ENCODE results near the gene P2RX6. TPM values are rescaled to one million over a fixed set of nuclear protein-coding genes. Genes with fewer than 3 reads are reported as not detected.

Gene P2RX6
- total and polyA plus RNA-seq, 9 of the 15 experiments (the other 6 are each of a cell fraction or from before 2014, with no cell fraction given): 0.01 to 3.9 (median 1.5) TPM; not detected in 1

GRCh38 chr22:21013657-21014201, 1.2 kb upstream of the P2RX6 start (continued):
- TF ChIP-seq KAT2B (IDR thresholded peaks at IDR 0.05; ENCODE audit: low read depth, low read length): no peak
- TF ChIP-seq, protein P1, sequence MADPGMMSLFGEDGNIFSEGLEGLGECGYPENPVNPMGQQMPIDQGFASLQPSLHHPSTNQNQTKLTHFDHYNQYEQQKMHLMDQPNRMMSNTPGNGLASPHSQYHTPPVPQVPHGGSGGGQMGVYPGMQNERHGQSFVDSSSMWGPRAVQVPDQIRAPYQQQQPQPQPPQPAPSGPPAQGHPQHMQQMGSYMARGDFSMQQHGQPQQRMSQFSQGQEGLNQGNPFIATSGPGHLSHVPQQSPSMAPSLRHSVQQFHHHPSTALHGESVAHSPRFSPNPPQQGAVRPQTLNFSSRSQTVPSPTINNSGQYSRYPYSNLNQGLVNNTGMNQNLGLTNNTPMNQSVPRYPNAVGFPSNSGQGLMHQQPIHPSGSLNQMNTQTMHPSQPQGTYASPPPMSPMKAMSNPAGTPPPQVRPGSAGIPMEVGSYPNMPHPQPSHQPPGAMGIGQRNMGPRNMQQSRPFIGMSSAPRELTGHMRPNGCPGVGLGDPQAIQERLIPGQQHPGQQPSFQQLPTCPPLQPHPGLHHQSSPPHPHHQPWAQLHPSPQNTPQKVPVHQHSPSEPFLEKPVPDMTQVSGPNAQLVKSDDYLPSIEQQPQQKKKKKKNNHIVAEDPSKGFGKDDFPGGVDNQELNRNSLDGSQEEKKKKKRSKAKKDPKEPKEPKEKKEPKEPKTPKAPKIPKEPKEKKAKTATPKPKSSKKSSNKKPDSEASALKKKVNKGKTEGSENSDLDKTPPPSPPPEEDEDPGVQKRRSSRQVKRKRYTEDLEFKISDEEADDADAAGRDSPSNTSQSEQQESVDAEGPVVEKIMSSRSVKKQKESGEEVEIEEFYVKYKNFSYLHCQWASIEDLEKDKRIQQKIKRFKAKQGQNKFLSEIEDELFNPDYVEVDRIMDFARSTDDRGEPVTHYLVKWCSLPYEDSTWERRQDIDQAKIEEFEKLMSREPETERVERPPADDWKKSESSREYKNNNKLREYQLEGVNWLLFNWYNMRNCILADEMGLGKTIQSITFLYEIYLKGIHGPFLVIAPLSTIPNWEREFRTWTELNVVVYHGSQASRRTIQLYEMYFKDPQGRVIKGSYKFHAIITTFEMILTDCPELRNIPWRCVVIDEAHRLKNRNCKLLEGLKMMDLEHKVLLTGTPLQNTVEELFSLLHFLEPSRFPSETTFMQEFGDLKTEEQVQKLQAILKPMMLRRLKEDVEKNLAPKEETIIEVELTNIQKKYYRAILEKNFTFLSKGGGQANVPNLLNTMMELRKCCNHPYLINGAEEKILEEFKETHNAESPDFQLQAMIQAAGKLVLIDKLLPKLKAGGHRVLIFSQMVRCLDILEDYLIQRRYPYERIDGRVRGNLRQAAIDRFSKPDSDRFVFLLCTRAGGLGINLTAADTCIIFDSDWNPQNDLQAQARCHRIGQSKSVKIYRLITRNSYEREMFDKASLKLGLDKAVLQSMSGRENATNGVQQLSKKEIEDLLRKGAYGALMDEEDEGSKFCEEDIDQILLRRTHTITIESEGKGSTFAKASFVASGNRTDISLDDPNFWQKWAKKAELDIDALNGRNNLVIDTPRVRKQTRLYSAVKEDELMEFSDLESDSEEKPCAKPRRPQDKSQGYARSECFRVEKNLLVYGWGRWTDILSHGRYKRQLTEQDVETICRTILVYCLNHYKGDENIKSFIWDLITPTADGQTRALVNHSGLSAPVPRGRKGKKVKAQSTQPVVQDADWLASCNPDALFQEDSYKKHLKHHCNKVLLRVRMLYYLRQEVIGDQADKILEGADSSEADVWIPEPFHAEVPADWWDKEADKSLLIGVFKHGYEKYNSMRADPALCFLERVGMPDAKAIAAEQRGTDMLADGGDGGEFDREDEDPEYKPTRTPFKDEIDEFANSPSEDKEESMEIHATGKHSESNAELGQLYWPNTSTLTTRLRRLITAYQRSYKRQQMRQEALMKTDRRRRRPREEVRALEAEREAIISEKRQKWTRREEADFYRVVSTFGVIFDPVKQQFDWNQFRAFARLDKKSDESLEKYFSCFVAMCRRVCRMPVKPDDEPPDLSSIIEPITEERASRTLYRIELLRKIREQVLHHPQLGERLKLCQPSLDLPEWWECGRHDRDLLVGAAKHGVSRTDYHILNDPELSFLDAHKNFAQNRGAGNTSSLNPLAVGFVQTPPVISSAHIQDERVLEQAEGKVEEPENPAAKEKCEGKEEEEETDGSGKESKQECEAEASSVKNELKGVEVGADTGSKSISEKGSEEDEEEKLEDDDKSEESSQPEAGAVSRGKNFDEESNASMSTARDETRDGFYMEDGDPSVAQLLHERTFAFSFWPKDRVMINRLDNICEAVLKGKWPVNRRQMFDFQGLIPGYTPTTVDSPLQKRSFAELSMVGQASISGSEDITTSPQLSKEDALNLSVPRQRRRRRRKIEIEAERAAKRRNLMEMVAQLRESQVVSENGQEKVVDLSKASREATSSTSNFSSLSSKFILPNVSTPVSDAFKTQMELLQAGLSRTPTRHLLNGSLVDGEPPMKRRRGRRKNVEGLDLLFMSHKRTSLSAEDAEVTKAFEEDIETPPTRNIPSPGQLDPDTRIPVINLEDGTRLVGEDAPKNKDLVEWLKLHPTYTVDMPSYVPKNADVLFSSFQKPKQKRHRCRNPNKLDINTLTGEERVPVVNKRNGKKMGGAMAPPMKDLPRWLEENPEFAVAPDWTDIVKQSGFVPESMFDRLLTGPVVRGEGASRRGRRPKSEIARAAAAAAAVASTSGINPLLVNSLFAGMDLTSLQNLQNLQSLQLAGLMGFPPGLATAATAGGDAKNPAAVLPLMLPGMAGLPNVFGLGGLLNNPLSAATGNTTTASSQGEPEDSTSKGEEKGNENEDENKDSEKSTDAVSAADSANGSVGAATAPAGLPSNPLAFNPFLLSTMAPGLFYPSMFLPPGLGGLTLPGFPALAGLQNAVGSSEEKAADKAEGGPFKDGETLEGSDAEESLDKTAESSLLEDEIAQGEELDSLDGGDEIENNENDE (IDR thresholded peaks at IDR 0.05; ENCODE audit: low read depth, low read length): no peak
- no peak for TF ChIP-seq FOXP1 (CRISPR knock-in tag; IDR thresholded peaks at IDR 0.05)
- no peak for TF ChIP-seq BRF1 (IDR thresholded peaks at IDR 0.05; ENCODE audit: borderline replicate concordance, extremely low read depth, insufficient read length)
- TF ChIP-seq ZNF609 (CRISPR knock-in tag; IDR thresholded peaks at IDR 0.05; ENCODE audit: borderline replicate concordance): no peak
- TF ChIP-seq ZBTB26 (CRISPR knock-in tag; IDR thresholded peaks at IDR 0.05): 0 out of 2 replicates have a peak, but pooled peaks have one; percentile 52
- TF ChIP-seq DDX20 (tag; IDR thresholded peaks at IDR 0.05; ENCODE audit: low read depth): no peak
- peak; percentile 37 for TF ChIP-seq PML (IDR thresholded peaks at IDR 0.05; ENCODE audit: low read length)
- no peak for TF ChIP-seq TCF3 (CRISPR knock-in tag; IDR thresholded peaks at IDR 0.05)

All from K562 (cell line).